ENCODE data around the gene MRPS34. TPM values are rescaled to one million over a fixed set of nuclear protein-coding genes. Genes with fewer than 3 reads are reported as not detected.

Gene MRPS34
- total RNA-seq, 4 donors from 2014 or later = 102 to 253 (median 121) TPM

DNA sequence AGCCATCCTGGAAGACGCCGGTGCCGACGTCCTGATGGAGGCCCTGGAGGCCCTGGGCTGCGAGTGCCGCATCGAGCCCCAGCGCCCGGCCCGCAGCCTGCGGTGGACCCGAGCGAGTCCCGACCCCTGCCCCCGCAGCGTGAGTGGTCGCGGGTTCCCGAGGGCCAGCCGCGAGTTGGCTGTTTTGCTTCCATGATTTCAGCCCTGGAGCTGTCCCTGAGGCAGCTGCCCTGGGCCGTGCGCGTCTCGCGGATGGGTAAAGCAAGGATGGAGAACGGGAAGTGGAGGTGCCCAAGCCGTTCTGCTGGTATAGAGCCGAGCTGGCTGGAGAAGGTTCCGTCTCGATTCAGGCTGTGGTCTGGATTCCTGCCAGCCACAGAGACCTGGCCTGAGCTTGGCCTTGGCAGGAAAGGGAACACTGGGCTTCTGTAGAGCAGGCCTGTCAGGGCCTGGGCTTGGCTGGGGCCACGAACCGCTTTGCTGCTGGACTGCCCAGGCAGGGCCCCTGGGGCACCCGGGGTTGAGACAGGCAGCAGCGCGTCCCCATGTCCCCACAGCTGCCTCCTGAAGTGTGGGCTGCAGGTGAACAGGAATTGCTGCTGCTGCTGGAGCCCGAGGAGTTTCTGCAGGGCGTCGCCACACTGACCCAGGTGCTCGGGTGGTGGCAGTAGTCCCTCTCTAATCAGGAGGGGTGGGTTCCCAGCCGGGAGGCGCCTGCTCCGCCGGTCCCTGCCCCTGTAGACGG, 941 bp upstream of the MRPS34 start:
- Histone ChIP-seq H3K4me1 (peaks cover 16 to 42% (median 32%) of the 10 kb centered on the region in 4 donors), H3K27ac (peak overlapping the region; percentile 95 to 97 (median 96)), H3K36me3 (peaks cover 0 to 10% (median 5%) of the 10 kb centered on the region in 4 donors), H3K4me3 (peak overlapping the region; percentile 70 to 94 (median 86)), H3K9me3 (no peaks in the 10 kb centered on the region), H3K27me3 (no peaks in the 10 kb centered on the region)
- in situ Hi-C loops (cut with MboI; ENCODE audit: low pct_ligation_motif_present in 1 of 4, low pct_unique_long_range_greater_than_20kb in 1 of 4, low sequenced_read_pairs in 3 of 4) (no loop called here), intact Hi-C loops (cut with DNase I; ENCODE audit: low total_unique reads) (no loop called here)
- peak; percentile 50 for DNase-seq
- WGBS, 2 donors (ENCODE audit: low coverage in 1 of 2) = 10% methylated on average over 27 of the region's 45 CpGs; no CpG with 5 or more reads in 1 of the 2 donors
- TF ChIP-seq EP300 (IDR thresholded peaks at IDR 0.05; ENCODE audit: low read depth) (no peak), POLR2AphosphoS5 (IDR thresholded peaks at IDR 0.05) (no peak), POLR2A (IDR thresholded peaks at IDR 0.05) (no peak)
- TF ChIP-seq, protein P1, sequence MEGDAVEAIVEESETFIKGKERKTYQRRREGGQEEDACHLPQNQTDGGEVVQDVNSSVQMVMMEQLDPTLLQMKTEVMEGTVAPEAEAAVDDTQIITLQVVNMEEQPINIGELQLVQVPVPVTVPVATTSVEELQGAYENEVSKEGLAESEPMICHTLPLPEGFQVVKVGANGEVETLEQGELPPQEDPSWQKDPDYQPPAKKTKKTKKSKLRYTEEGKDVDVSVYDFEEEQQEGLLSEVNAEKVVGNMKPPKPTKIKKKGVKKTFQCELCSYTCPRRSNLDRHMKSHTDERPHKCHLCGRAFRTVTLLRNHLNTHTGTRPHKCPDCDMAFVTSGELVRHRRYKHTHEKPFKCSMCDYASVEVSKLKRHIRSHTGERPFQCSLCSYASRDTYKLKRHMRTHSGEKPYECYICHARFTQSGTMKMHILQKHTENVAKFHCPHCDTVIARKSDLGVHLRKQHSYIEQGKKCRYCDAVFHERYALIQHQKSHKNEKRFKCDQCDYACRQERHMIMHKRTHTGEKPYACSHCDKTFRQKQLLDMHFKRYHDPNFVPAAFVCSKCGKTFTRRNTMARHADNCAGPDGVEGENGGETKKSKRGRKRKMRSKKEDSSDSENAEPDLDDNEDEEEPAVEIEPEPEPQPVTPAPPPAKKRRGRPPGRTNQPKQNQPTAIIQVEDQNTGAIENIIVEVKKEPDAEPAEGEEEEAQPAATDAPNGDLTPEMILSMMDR (IDR thresholded peaks at IDR 0.05) = no peak

DNA sequence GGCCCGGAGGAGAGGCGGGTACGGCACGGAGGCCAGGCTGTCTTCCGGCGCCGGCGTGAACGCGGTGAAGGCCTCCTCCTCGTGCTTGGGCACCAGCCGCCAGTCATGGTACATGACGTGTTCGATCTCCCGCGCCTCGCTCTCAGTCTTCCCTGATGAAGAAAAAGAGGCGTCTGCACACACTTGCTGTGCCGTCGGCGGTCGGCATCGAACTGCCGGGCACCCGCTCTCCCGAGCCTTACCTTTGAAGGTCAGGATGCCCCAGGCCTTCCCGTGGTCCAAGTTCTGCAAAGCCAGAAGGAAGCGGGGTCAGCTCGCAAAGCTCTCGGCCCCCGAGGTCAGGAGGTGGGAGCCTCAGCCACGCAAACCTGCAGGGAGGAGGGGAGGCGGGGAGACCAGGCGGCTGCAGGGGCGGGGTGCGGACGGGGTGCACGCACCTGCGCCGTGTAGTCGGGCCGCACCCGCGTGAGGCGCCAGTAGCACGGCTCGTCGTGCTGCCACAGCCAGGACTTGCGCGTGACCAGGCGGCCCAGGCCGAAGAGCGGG, 499 bp downstream of the MRPS34 start, which contains the start of gene EME2:
Gene EME2 (plus strand): TSS at position 449 of the 546 bp plus-strand sequence. CDS start 418 bp downstream, outside the sequence.
- no peaks in the 10 kb centered on the region for H3K9me3 ChIP-seq
- peaks cover 16 to 42% (median 32%) of the 10 kb centered on the region in 4 donors for H3K4me1 ChIP-seq
- no peak for TF ChIP-seq POLR2AphosphoS5 (IDR thresholded peaks at IDR 0.05)
- TF ChIP-seq, protein P1 (IDR thresholded peaks at IDR 0.05) = no peak
- no peak for TF ChIP-seq EP300 (IDR thresholded peaks at IDR 0.05; ENCODE audit: low read depth)
- no peak for TF ChIP-seq POLR2A (IDR thresholded peaks at IDR 0.05)
- no peaks in the 10 kb centered on the region for H3K27me3 ChIP-seq
- 1% methylated on average over 13 of the region's 53 CpGs; no CpG with 5 or more reads in 1 of the 2 donors for WGBS, 2 donors (ENCODE audit: low coverage in 1 of 2)
- H3K4me3 ChIP-seq = peak within 1 kb of the TSS; percentile 70 to 94 (median 86)
- in situ Hi-C loops (cut with MboI; ENCODE audit: low pct_ligation_motif_present in 1 of 4, low pct_unique_long_range_greater_than_20kb in 1 of 4, low sequenced_read_pairs in 3 of 4) (no loop called here), intact Hi-C loops (cut with DNase I; ENCODE audit: low total_unique reads) (no loop called here)
- peak; percentile 58 for DNase-seq
- H3K27ac ChIP-seq = peak within 1 kb of the TSS; percentile 95 to 97 (median 96)
- H3K36me3 ChIP-seq = peaks cover 0 to 6% (median 2%) of the 10 kb centered on the region in 4 donors

DNA sequence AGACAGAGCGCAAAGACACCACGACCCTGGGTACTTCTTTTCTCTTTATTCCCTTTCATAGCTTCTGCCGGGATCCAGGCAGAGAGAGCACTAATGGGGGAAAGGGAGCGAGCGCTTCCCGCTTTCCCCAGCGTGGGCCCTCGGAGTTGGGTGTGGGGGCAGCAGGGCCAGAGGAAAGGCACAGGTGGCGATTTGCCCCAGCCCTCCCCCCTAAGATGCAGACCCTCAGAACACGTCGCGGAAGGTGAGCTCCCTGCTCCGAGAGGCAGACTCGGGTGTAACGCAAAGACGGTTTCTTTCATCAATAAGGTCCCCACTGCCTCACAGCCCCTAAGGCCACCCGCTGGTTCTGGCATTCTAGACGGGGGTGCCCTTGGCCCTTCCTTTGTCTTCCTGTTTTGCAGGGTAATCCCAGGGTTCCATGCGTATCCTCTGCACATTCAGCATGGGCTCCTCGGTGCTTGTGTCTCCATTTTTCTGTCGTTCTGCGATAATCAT, 1.0 kb downstream of the MRPS34 start:
- peaks cover 16 to 42% (median 32%) of the 10 kb centered on the region in 4 donors for H3K4me1 ChIP-seq
- H3K27me3 ChIP-seq = no peaks in the 10 kb centered on the region
- intact Hi-C loops (cut with DNase I; ENCODE audit: low total_unique reads) = no loop called here
- peak; percentile 16 for DNase-seq
- H3K36me3 ChIP-seq = peaks cover 0 to 1% (median under 1%) of the 10 kb centered on the region in 4 donors
- 5 to 6% methylated on average over 7 to 22 of the region's 22 CpGs for WGBS, 2 donors (ENCODE audit: low coverage in 1 of 2)
- peak overlapping the region; percentile 95 to 97 (median 96) for H3K27ac ChIP-seq
- peak overlapping the region; percentile 70 to 94 (median 86) for H3K4me3 ChIP-seq
- no peaks in the 10 kb centered on the region for H3K9me3 ChIP-seq
- no peak for TF ChIP-seq EP300 (IDR thresholded peaks at IDR 0.05; ENCODE audit: low read depth)
- in situ Hi-C loops (cut with MboI; ENCODE audit: low pct_ligation_motif_present in 1 of 4, low pct_unique_long_range_greater_than_20kb in 1 of 4, low sequenced_read_pairs in 3 of 4) = no loop called here

DNA sequence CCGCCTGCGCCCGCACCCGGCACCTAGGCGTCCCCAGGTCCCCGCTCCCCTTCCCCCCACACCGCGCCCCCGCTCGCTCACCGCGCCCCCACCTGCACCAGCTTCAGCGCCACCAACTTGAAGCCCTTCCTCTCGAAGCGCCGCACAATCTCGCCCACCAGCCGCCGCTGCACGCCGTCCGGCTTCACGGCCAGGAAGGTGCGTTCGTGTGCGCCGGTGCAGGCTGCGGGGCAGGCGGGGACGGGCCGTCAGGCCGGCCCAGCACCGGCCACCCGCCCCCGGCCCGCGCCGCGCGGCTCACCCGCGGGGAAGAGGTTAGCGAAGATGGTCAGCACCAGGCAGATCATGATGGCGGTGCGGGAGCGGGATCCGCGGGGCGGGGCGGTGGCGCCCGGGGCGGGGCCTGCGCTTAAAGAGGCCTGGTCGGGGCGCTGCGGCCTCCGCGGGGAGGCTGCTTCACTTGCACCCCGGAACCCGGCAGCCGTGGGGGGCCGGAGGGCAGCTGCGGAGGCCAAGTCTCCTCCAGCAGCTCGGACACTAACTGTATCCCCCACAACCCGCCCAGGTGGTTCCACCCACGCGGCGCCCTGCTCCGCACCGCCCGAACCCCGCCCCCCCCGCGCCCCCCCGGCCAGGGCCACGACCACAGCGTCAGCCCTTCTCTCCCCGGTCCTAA, 1.6 kb downstream of the MRPS34 start, which contains the start of gene NME3:
Gene NME3 (minus strand): TSS at position 356 of the 676 bp plus-strand sequence. CDS start 9 bp downstream, at position 347.
- TF ChIP-seq, protein P1 (IDR thresholded peaks at IDR 0.05) = no peak
- TF ChIP-seq POLR2A (IDR thresholded peaks at IDR 0.05) (no peak), EP300 (IDR thresholded peaks at IDR 0.05; ENCODE audit: low read depth) (no peak), POLR2AphosphoS5 (IDR thresholded peaks at IDR 0.05) (no peak)

More for the DNA sequence above, 1.6 kb downstream of the MRPS34 start, which contains the start of gene NME3:
- Histone ChIP-seq H3K4me1 (peaks cover 16 to 42% (median 32%) of the 10 kb centered on the region in 4 donors), H3K9me3 (no peaks in the 10 kb centered on the region), H3K27ac (peak within 1 kb of the TSS; percentile 95 to 97 (median 96)), H3K4me3 (peak within 1 kb of the TSS; percentile 70 to 94 (median 86)), H3K27me3 (no peaks in the 10 kb centered on the region), H3K36me3 (peaks cover 0 to 7% (median 0%) of the 10 kb centered on the region in 4 donors)
- 0 to 1% methylated on average over 8 to 56 of the region's 79 CpGs for WGBS, 2 donors (ENCODE audit: low coverage in 1 of 2)
- in situ Hi-C loops (cut with MboI; ENCODE audit: low pct_ligation_motif_present in 1 of 4, low pct_unique_long_range_greater_than_20kb in 1 of 4, low sequenced_read_pairs in 3 of 4) (no loop called here), intact Hi-C loops (cut with DNase I; ENCODE audit: low total_unique reads) (no loop called here)
- DNase-seq = peak; percentile 85

Data from transverse colon (tissue), 4 donors.